Bronchial epithelial cell (primary cell): Measurements from ENCODE around the gene OPCML. TPM values are rescaled to one million over a fixed set of nuclear protein-coding genes. Genes with fewer than 3 reads are reported as not detected.

Experiments used
- DNase-seq: peaks from one replicate; pipeline ENCODE4 v3.0.0-alpha.2; 2010; ENCODE audit warnings: low read depth
- FAIRE-seq: peaks from 2 replicates; lab custom pipeline; 2011; peaks lifted over from hg19 to GRCh38; lab: Jason Lieb, UNC
- H3K27me3 ChIP-seq: 2 replicates; pipeline ENCODE4 v1.5.1; 2011; ENCODE audit warnings: low read length; ENCODE audit not compliant: control insufficient read depth, insufficient read depth
- H3K36me3 ChIP-seq: 2 replicates; pipeline ENCODE4 v1.5.1; 2011; ENCODE audit warnings: low read length; ENCODE audit not compliant: control insufficient read depth, insufficient read depth
- H3K4me3 ChIP-seq: 2 replicates; pipeline ENCODE4 v1.5.1; 2011; ENCODE audit warnings: mild to moderate bottlenecking, low read depth, low read length, control low read depth
- CTCF ChIP-seq: IDR thresholded peaks from 2 replicates; pipeline ENCODE4 v1.5.1; 2011; ENCODE audit warnings: mild to moderate bottlenecking, moderate library complexity, low read length, control low read depth, inconsistent platforms; ENCODE audit not compliant: insufficient read depth, severe bottlenecking
- total RNA-seq: library from RNA; depleted of rRNA; stranded (reverse); fragments of >200 nt; gene quantifications from 2 replicates; pipeline ENCODE4 v1.2.1, GENCODE V29; 2014

Gene OPCML
- total RNA-seq, 1 donor from 2014 or later: not detected

- H3K4me3 ChIP-seq: no peak overlapping the region
- FAIRE-seq: no peak
- no peaks in the 10 kb centered on the region for H3K27me3 ChIP-seq
- H3K36me3 ChIP-seq: no peaks in the 10 kb centered on the region
- peak; percentile 70 for DNase-seq
- TF ChIP-seq CTCF: no peak
Measured at GRCh38 chr11:133476570-133477250, 55.6 kb downstream of the OPCML start.

DNA sequence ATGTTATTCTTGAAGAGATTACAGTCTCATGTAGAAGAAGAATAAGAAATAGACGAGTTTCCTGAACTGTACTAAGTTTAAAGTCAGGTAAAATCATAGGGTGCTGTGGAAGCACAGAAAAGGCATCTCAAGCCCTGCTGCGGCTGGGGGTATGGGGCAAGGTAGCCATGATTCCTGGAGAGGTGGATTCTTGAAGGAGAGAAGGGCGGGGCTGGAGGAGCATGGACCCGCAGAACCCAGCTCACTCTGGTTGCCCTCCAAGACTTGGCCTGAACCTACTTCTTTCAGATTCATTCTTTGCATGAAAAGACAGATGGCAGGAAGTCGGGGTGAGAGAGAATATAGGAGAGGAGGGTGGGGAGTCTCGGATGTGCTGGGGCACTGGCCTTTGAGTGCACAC lies 57.8 kb downstream of the OPCML start:
- no peak for TF ChIP-seq CTCF
- no peaks in the 10 kb centered on the region for H3K27me3 ChIP-seq
- no peak overlapping the region for H3K4me3 ChIP-seq
- H3K36me3 ChIP-seq: no peaks in the 10 kb centered on the region
- DNase-seq: no peak
- no peak for FAIRE-seq

- FAIRE-seq (no peak), DNase-seq (no peak)
- Histone ChIP-seq H3K36me3 (no peaks in the 10 kb centered on the region), H3K27me3 (no peaks in the 10 kb centered on the region), H3K4me3 (no peak overlapping the region)
- no peak for TF ChIP-seq CTCF
Measured at GRCh38 chr11:133467686-133468085, 64.6 kb downstream of the OPCML start.

DNA sequence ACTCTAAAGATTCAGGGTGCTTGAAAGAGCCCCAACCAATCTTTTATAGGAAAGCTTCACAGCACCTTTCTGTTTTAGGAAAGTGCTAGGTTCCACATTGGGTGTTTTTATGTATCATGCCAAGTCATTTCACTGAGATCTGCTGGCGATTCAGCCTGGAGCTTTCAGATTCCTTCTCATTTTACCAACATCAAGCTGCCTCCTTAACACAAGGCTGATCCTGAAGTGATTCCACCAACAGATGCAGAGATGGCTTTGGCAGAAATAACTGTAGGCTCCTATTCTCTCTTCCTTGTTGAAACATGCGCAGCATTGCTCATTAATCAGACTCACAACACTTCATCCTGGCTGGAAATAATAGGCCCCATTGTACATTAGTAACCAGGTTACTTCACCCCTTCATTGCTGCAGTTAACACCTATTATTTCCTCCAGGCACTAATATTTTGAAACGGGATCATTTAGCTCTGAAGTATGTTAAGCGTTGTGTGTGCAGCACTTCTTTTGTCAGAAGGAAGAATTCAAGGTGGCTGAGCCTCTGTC lies 89.0 kb downstream of the OPCML start:
- FAIRE-seq (peak; percentile 68), DNase-seq (peak; percentile 63)
- no peaks in the 10 kb centered on the region for H3K36me3 ChIP-seq
- no peaks in the 10 kb centered on the region for H3K27me3 ChIP-seq
- no peak overlapping the region for H3K4me3 ChIP-seq
- no peak for TF ChIP-seq CTCF

DNA sequence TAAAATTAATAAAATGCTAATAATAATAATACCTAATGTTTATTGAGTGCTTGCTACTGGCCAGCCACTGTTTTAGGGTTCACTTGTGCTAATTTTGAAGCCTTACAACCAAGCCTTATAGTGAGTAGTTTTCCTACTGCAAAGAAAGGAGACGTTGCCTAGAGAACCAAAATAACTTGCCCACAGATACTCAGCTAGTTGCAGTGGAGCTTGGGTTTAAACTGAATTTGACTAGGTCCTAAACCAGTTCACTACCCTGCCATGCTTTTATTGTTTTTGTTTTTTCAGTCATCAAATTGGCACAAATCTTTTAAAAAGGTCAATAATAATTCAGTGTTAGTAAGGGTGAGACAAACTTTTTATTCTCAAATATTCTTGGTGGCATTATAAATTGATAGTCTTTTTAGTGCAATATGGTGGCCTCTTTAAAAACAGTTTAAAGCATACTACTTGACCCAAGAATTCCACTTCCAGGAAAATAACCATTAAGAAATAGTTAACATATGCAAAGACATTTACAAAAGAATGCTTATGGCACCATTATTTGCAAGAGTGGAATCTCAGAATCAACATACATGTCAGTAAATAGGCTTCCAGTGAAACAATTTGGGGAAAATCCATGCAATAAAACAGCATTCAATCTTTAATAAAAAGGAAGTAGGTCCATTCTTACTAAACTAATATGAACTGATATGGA lies 90.2 kb downstream of the OPCML start:
- no peak for TF ChIP-seq CTCF
- FAIRE-seq: no peak

More for the DNA sequence above, 90.2 kb downstream of the OPCML start:
- H3K36me3 ChIP-seq: no peaks in the 10 kb centered on the region
- H3K27me3 ChIP-seq: no peaks in the 10 kb centered on the region
- DNase-seq: no peak
- H3K4me3 ChIP-seq: no peak overlapping the region
